Naive thymus-derived CD8-positive, alpha-beta T cell (primary cell): ENCODE data around the gene RPS21. TPM values are rescaled to one million over a fixed set of nuclear protein-coding genes. Genes with fewer than 3 reads are reported as not detected.

Source experiments
- ATAC-seq, 2 donors: fragments of 150-1000 bp; cut with Tn5 transposase in 1 of 2; sonication (Bioruptor Pico), chemical (Tn5 transposase) in 1 of 2; 1 replicate in 1 of 2; 2 replicates in 1 of 2; pipeline ENCODE4 v1.10.0; 2021; ENCODE audit warnings: mild to moderate bottlenecking in 2 of 2, moderate library complexity in 2 of 2
- POLR2A ChIA-PET: fragments of 350-600 bp; sonication (Branson Sonifier 250); formaldehyde crosslinking; loops from one replicate; lab custom pipeline; 2021; ENCODE audit warnings: antibody characterized with exemption; lab: Charles Lee
- DNase-seq, 10 donors: peaks; one replicate each; pipeline versions ENCODE4 v3.0.0 to v3.0.0-alpha.2; 2020 to 2022
- H3K27ac Mint-ChIP-seq, 10 donors: one replicate each; pipeline ENCODE4 v1.8.0; 2020 to 2022; ENCODE audit warnings: mild to moderate bottlenecking in 10 of 10, mixed read lengths in 10 of 10, moderate library complexity in 4 of 10, inconsistent platforms in 1 of 10
- H3K27me3 Mint-ChIP-seq, 5 donors: one replicate each; pipeline ENCODE4 v1.8.0; 2021 to 2022; ENCODE audit warnings: mixed read lengths in 5 of 5
- H3K36me3 Mint-ChIP-seq, 3 donors: one replicate each; pipeline ENCODE4 v1.8.0; 2020 to 2022; ENCODE audit warnings: mixed read lengths in 3 of 3, mild to moderate bottlenecking in 2 of 3, inconsistent platforms in 1 of 3
- H3K4me1 Mint-ChIP-seq, 4 donors: one replicate each; pipeline ENCODE4 v1.8.0; 2021 to 2022; ENCODE audit warnings: mixed read lengths in 4 of 4
- H3K4me3 Mint-ChIP-seq, 10 donors: one replicate each; pipeline ENCODE4 v1.8.0; 2020 to 2022; ENCODE audit warnings: mild to moderate bottlenecking in 10 of 10, mixed read lengths in 10 of 10, moderate library complexity in 6 of 10, inconsistent platforms in 1 of 10
- H3K9me3 Mint-ChIP-seq, 9 donors: one replicate each; pipeline ENCODE4 v1.8.0; 2020 to 2022; ENCODE audit warnings: mixed read lengths in 9 of 9, mild to moderate bottlenecking in 3 of 9, inconsistent platforms in 1 of 9, moderate library complexity in 1 of 9
- polyA plus RNA-seq, 3 donors: library from polyadenylated mRNA; unstranded; fragments of 300-500 nt; fragmentation: Illumina TruSeq; gene quantifications; one replicate each; pipeline ENCODE4 v1.2.3, GENCODE V29; 2021
- total RNA-seq, 8 experiments: library from RNA in 2 of 8; stranded (reverse) in 2 of 8; gene quantifications; one replicate each; pipeline ENCODE4 v1.2.3 and lab custom pipeline; 2021 to 2026

Gene RPS21
- total and polyA plus RNA-seq, 5 experiments from 2014 or later, result 3,205 to 3,803 (median 3,496) TPM

- DNase-seq, result no peak
- Mint-ChIP-seq H3K4me3 (no peak overlapping the region), H3K9me3 (peaks cover 0 to 12% (median 0%) of the 10 kb centered on the region in 9 donors), H3K36me3 (peaks cover 3 to 6% (median 6%) of the 10 kb centered on the region in 3 donors), H3K27me3 (peaks cover 0 to under 1% (median 0%) of the 10 kb centered on the region in 5 donors), H3K4me1 (peaks cover 9 to 15% (median 12%) of the 10 kb centered on the region in 4 donors), H3K27ac (no peak overlapping the region)
- POLR2A ChIA-PET, result no interaction called here
- ATAC-seq, result no peak
Observed at GRCh38 chr20:62378215-62378614, 8.7 kb upstream of the RPS21 start.

GRCh38 chr20:62381202-62381797 is 5.6 kb upstream of the RPS21 start:
- ATAC-seq, result no peak
- Mint-ChIP-seq H3K27me3 (no peaks in the 10 kb centered on the region), H3K4me1 (peaks cover 20 to 39% (median 32%) of the 10 kb centered on the region in 4 donors), H3K36me3 (peaks cover 3 to 6% (median 6%) of the 10 kb centered on the region in 3 donors), H3K9me3 (peaks cover 0 to 12% (median 0%) of the 10 kb centered on the region in 9 donors), H3K27ac (peak overlapping the region in 3 of 10 donors; percentile 29 to 80 (median 43)), H3K4me3 (no peak overlapping the region)
- POLR2A ChIA-PET, result no interaction called here
- no peak for DNase-seq

DNA sequence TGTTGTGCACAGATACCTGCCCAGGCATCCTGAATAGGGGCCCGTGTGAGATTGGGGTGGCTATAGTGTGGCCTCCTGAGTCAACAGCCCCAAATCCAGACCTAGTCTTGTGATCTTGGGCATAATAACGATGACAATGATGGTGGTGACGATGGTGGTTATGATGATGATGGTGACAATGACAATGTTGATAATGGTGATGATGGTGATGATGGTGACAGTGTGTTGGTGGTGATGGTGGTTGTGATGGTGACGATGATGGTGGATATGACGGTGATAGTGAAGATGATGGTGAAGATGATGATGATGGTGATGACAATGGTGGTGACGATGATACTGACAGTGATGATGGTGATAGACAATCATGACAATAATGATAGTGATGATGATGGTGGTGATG is 5.1 kb upstream of the RPS21 start:
- DNase-seq (no peak), ATAC-seq (no peak)
- Mint-ChIP-seq H3K9me3 (peaks cover 0 to 12% (median 0%) of the 10 kb centered on the region in 9 donors), H3K27me3 (no peaks in the 10 kb centered on the region), H3K27ac (peak overlapping the region in 6 of 10 donors; percentile 2 to 80 (median 20)), H3K4me1 (peaks cover 21 to 41% (median 34%) of the 10 kb centered on the region in 4 donors), H3K36me3 (peaks cover 3 to 6% (median 6%) of the 10 kb centered on the region in 3 donors), H3K4me3 (peak overlapping the region in 1 of 10 donors; percentile 20)
- POLR2A ChIA-PET, result no interaction called here

DNA sequence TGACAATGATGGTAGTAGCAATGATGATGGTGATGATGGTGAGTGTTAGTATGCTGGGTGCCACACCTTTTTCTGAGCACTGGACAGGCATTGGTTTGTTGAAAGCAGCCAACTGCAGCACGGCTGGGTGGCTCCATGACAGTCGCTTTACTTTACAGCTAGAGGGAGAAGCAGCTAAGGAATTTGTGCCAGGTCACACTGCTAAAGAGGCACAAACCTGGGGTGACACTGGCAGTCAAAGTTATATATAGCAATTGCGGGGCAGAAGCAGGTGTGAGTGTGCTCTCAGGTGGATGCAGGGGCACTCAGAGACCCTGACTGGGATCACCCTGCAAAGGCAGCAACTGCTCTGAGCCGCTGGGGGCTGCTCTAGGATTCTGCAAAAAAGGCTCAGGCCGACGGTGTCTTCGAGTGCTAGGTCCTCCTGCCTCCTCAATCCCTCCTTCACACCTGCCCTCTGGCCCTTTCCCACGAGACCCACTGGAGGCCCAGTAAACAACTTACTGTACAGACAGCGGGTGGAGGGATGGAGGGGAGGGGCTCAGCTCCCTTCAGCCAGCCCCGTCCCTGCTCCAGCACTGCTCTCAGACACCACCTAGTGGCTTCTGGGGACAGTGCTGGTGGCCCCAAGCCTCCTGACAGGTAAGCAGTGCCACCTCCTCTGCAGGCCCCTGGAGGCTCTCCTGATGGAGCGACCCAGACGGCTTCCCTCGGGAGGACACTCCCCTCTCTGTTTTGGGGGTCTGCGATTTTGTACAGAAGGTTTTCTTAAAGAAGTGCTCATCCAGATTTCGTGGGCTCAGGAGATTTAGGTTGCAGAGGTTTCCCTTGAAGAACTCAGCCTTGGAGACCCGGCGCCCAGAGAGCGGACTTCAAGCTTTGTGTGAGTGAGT is 4.4 kb upstream of the RPS21 start:
- Mint-ChIP-seq H3K36me3 (peaks cover 3 to 7% (median 6%) of the 10 kb centered on the region in 3 donors), H3K27me3 (no peaks in the 10 kb centered on the region), H3K4me1 (peaks cover 22 to 46% (median 38%) of the 10 kb centered on the region in 4 donors), H3K27ac (peak overlapping the region; percentile 2 to 93 (median 88)), H3K4me3 (peak overlapping the region in 5 of 10 donors; percentile 4 to 66 (median 11)), H3K9me3 (peaks cover 0 to 12% (median 0%) of the 10 kb centered on the region in 9 donors)
- peak; percentile 66 to 70 for ATAC-seq
- DNase-seq, result peak; percentile 67 to 87 (median 74)
- POLR2A ChIA-PET, result no interaction called here

DNA sequence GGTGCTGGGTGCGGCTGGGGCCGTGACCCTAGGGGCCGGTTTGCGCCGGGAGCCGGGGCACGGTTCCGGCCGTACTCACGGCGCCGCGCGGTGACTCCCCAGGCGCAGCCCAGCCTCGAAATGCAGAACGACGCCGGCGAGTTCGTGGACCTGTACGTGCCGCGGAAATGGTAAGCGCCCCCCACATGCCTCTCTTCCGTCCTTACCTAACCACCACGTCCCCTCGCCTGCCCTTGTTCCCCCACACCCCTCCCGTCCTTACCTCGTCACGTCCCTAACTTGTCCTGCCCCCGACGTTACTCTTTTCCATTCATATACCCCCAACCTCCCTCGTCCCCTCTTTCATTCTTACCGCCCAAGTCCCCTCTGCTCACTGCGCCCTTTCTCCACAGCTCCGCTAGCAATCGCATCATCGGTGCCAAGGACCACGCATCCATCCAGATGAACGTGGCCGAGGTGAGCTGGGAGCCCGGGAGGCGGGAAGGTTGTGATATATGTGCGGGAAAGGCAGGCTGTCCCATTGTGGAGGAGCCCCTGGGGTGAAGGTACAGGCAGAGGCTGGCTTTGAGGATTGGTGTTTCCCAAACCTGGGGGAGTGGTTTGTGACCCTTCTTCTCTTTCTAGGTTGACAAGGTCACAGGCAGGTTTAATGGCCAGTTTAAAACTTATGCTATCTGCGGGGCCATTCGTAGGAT is 463 bp downstream of the RPS21 start:
- Mint-ChIP-seq H3K36me3 (peaks cover 0 to 27% (median 0%) of the 10 kb centered on the region in 3 donors), H3K27ac (peak overlapping the region; percentile 74 to 96 (median 94)), H3K27me3 (no peaks in the 10 kb centered on the region), H3K4me1 (peaks cover 22 to 68% (median 50%) of the 10 kb centered on the region in 4 donors), H3K4me3 (peak overlapping the region; percentile 88 to 95 (median 90)), H3K9me3 (peaks cover 0 to 2% (median 0%) of the 10 kb centered on the region in 9 donors)
- peak; percentile 39 to 55 for ATAC-seq
- DNase-seq, result peak in 3 of 10 donors; percentile 26 to 75 (median 42)
- POLR2A ChIA-PET, result interaction anchor here (0.6 to 1.7 kb wide), 10 partner anchors 14 to 321 kb away, joined by 3 to 6 read pairs (median 4); partner anchors contain the start of genes ADRM1 and CABLES2

DNA sequence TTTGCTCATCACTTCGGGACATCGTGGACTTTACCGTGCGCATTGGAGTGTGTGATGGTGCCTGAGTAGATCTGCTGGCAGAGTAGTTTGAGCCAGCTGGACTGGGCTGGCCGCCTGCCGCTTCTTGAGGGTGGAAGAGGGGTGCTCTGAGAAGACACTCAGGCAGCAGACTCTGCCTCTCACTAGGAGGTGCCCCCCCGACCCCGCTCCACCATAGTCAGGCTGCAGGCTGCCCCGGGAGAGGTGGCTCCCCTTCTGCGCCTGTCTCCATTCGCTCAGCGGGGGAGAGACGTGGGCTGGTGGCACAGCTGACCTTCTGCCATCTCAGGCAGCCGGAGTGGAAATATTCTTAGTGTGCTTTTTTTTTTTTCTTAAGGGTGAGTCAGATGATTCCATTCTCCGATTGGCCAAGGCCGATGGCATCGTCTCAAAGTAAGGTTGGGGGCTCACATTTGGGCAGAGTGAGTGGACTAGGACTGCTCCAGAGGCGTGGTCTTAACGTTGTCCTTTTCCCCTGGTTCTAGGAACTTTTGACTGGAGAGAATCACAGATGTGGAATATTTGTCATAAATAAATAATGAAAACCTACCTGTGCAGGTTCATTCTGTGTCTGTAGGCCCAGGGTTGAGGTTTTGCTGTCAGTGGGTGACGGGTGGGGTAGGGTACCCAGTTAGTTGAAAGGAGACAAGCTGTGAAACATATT is 1.2 kb downstream of the RPS21 start:
- ATAC-seq (no peak), DNase-seq (no peak)
- Mint-ChIP-seq H3K4me3 (peak overlapping the region; percentile 88 to 95 (median 90)), H3K27me3 (no peaks in the 10 kb centered on the region), H3K4me1 (peaks cover 18 to 62% (median 43%) of the 10 kb centered on the region in 4 donors), H3K36me3 (peaks cover 0 to 27% (median 0%) of the 10 kb centered on the region in 3 donors), H3K27ac (peak overlapping the region; percentile 63 to 96 (median 94)), H3K9me3 (no peaks in the 10 kb centered on the region)
- POLR2A ChIA-PET, result no interaction called here

DNA sequence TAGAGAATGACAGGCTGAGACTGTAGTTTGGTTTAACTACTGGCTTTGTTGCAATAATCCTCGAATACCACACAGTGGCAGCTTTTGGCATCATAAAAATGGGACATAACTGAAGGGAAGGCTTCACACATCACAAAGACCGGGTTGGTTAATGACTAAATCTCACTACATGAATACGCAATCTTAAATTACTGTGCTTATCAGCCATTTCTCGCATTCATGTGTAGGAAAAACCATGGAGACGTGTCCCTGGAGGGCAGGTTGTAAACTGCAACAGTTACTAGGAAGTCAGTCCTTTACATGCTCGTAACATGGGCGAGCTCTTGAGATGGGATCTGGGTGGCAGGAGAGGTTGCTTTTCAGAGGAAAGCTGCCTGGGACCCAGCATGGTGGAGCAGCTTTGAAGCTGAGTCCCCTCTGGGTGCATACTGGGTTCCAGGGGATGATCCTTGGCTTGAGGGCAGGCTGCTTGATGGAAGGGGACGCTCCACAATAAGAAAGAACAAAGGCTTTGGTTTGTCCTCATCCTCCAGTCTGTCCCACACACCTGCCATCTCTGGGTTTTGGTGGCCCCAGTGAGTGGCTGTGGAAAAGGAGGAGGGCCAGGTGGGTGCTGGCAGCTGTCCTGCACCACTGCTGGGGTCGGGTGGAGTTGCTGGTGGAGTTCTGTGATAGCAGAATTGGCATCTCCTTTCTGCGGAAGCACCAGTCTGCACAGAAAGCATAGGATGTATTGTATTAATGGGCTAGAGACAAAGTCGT is 2.1 kb downstream of the RPS21 start:
- Mint-ChIP-seq H3K27ac (peak overlapping the region in 8 of 10 donors; percentile 40 to 95 (median 72)), H3K9me3 (no peaks in the 10 kb centered on the region), H3K27me3 (no peaks in the 10 kb centered on the region), H3K4me1 (peaks cover 18 to 56% (median 39%) of the 10 kb centered on the region in 4 donors), H3K36me3 (peaks cover 0 to 27% (median 0%) of the 10 kb centered on the region in 3 donors), H3K4me3 (peak overlapping the region; percentile 36 to 95 (median 90))
- POLR2A ChIA-PET, result no interaction called here
- ATAC-seq (no peak), DNase-seq (no peak)

DNA sequence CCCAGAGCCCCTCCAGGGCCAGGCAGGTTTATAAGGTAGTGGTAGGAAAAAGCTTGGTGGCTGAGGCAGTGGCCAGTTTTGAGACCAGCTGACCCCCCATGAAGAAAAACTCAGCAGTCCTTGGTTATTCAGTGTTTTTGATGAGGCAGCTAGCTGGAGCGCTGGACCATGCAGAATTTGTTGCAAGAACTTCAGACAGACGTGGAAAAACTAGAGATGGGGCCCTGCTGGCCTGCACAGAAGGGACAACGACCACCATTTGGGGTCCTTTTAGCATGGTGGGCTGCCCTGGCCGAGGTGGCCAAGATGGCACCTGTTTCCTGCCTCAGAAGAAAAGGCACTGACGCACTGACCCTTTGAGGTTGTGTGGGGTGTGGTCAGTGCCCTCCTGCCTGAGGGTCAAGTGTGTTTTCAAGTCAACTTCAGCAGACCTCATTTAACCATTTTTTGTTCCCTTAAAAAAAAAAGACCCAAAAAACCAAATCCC is 2.7 kb downstream of the RPS21 start:
- no peak for DNase-seq
- ATAC-seq, result no peak
- no peaks in the 10 kb centered on the region for H3K27me3 Mint-ChIP-seq
- peaks cover 0 to 27% (median 0%) of the 10 kb centered on the region in 3 donors for H3K36me3 Mint-ChIP-seq
- peak overlapping the region in 1 of 10 donors; percentile 92 for H3K4me3 Mint-ChIP-seq
- no peaks in the 10 kb centered on the region for H3K9me3 Mint-ChIP-seq
- POLR2A ChIA-PET, result no interaction called here
- H3K4me1 Mint-ChIP-seq, result peaks cover 17 to 51% (median 38%) of the 10 kb centered on the region in 4 donors
- peak overlapping the region in 3 of 10 donors; percentile 57 to 94 (median 75) for H3K27ac Mint-ChIP-seq

DNA sequence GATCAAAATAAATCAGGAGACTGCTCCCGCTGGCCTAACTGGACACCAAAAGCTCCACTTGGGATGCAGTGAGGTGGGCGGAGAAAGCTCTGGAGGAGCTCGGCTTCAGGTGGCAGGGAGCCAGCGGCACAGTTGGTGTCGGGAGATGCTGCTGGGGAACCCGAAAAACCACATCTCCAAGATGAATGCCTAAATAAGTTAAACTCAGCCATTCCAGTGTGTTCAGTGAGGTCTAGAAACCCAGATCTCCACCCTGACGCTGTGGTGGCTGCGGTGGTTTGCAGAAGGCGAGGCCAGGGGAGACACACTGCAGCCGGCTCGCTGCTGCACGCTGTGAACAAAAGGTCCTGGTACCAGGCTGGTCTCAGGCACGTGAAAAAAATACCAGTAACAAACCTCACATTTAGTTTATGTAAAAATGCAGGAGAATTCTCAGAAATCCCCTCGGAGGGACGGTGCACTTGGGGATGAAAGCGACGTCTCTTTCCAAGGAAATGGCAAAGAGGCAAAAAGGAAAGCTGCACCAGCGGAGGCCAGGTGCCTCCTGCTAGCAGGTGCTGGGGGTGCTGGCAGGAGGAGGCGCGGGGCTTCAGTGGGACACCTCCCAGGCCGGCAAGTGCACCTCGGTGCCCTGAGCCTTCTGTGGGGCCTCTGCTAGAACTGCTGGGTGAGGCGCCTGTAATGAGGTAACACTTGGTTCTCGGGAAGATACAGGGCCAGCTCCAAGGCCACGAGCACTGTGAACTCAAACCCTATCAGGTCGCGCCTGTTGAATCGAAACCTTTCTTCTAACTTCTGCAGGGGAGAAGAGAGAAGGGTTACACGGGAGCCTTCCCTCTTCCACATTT is 3.6 kb downstream of the RPS21 start:
- POLR2A ChIA-PET, result no interaction called here
- H3K36me3 Mint-ChIP-seq, result peaks cover 0 to 27% (median 0%) of the 10 kb centered on the region in 3 donors
- DNase-seq (no peak), ATAC-seq (no peak)
- peak overlapping the region in 4 of 10 donors; percentile 4 to 63 (median 45) for H3K27ac Mint-ChIP-seq
- no peaks in the 10 kb centered on the region for H3K9me3 Mint-ChIP-seq
- no peaks in the 10 kb centered on the region for H3K27me3 Mint-ChIP-seq
- peak overlapping the region in 1 of 10 donors; percentile 41 for H3K4me3 Mint-ChIP-seq
- H3K4me1 Mint-ChIP-seq, result peaks cover 11 to 43% (median 30%) of the 10 kb centered on the region in 4 donors
